Esophagus squamous epithelium (tissue), 5 donors: ENCODE results near the gene IFIT3. TPM values are rescaled to one million over a fixed set of nuclear protein-coding genes. Genes with fewer than 3 reads are reported as not detected.
"Not testable (repeated sequence)": the region's sequence is repeated elsewhere in the genome, so short reads cannot be mapped to it uniquely, and the experiment has no call there.

Experiments used
- DNase-seq: peaks from one replicate; lab custom pipeline; 2025; lab: John Stamatoyannopoulos, UW
- H3K27ac ChIP-seq, 4 donors: fragments of 200-600 bp; sonication (generic); one replicate each; pipeline ENCODE4 v1.5.1; 2016 to 2019; ENCODE audit warnings: mild to moderate bottlenecking in 1 of 4
- H3K27me3 ChIP-seq, 4 donors: fragments of 200-600 bp; sonication (generic); 1 replicate in 3 of 4; 2 replicates in 1 of 4; pipeline versions ENCODE4 v1.5.1 to v1.6.0; 2017 to 2021; ENCODE audit warnings: antibody characterized with exemption in 1 of 4
- H3K36me3 ChIP-seq, 3 donors: fragments of 200-600 bp; sonication (generic); one replicate each; pipeline ENCODE4 v1.5.1; 2016 to 2019
- H3K4me1 ChIP-seq, 3 donors: fragments of 200-600 bp; sonication (generic); one replicate each; pipeline ENCODE4 v1.5.1; 2017 to 2019
- H3K4me3 ChIP-seq, 4 donors: fragments of 200-600 bp; sonication (generic); 1 replicate in 3 of 4; 2 replicates in 1 of 4; pipeline ENCODE4 v1.5.1; 2016 to 2019; ENCODE audit warnings: mild to moderate bottlenecking in 2 of 4, moderate library complexity in 1 of 4
- H3K9me3 ChIP-seq, 3 donors: fragments of 200-600 bp; sonication (generic); one replicate each; pipeline ENCODE4 v1.5.1; 2016 to 2019
- CTCF ChIP-seq, 6 experiments: fragments of 450-650 bp in 4 of 6; fragments of 200-600 bp in 2 of 6; sonication (generic) in 2 of 6; IDR thresholded peaks; one replicate each; pipeline ENCODE4 v1.5.1; 2016 to 2019; ENCODE audit warnings: antibody characterized with exemption in 6 of 6, mild to moderate bottlenecking in 4 of 6, moderate library complexity in 4 of 6
- POLR2A ChIP-seq, 4 donors: fragments of 450-650 bp; IDR thresholded peaks; one replicate each; pipeline ENCODE4 v1.6.1; 2017; ENCODE audit warnings: antibody characterized with exemption in 4 of 4, mild to moderate bottlenecking in 4 of 4, moderate library complexity in 3 of 4
- WGBS, 2 donors: methylation state at CpG; one replicate each; pipeline ENCODE4 v1.1.5; 2018; 5-methylcytosine and 5-hydroxymethylcytosine counted together
- intact Hi-C: fragments of 100-400 bp; cut with DNase I; formaldehyde crosslinking; loops from one replicate; pipeline ENCODE4 v1.15.0; 2022
- total RNA-seq, 4 donors: library from RNA; depleted of rRNA; stranded (reverse); fragments of >200 nt; gene quantifications; one replicate each; pipeline ENCODE4 v1.1.0, GENCODE V29; 2016
- donor health status: DM: yes; HTN: yes; CAD: no.

IFIT3 gene
- total RNA-seq, 4 donors from 2014 or later: 1.0 to 14.6 (median 4.2) TPM

- intact Hi-C loops: no loop called here
- peak overlapping the region in 1 of 4 donors; percentile 85 for H3K27ac ChIP-seq
These were observed 47.3 kb upstream of the IFIT3 start for GRCh38 chr10:89280508-89280907.

GRCh38 chr10:89281606-89282395 is 46.0 kb upstream of the IFIT3 start:
- Histone ChIP-seq H3K4me1 (peaks cover 19 to 75% (median 40%) of the 10 kb centered on the region in 3 donors), H3K27ac (peak overlapping the region in 2 of 4 donors; percentile 45 to 83), H3K27me3 (no peaks in the 10 kb centered on the region), H3K9me3 (no peaks in the 10 kb centered on the region), H3K36me3 (no peaks in the 10 kb centered on the region), H3K4me3 (no peak overlapping the region)
- intact Hi-C loops: no loop called here
- no peak for TF ChIP-seq CTCF (IDR thresholded peaks at IDR 0.05)
- TF ChIP-seq POLR2A (IDR thresholded peaks at IDR 0.05): no peak
- 64 to 66% methylated on average over 3 to 4 of the region's 4 CpGs for WGBS, 2 donors
- no peak for DNase-seq

More at GRCh38 chr10:89280508-89280907, 47.3 kb upstream of the IFIT3 start:
- Histone ChIP-seq H3K4me1 (peaks cover 19 to 83% (median 47%) of the 10 kb centered on the region in 3 donors), H3K9me3 (no peaks in the 10 kb centered on the region), H3K4me3 (no peak overlapping the region), H3K27me3 (no peaks in the 10 kb centered on the region), H3K36me3 (no peaks in the 10 kb centered on the region)
- WGBS, 2 donors: 88 to 89% methylated on average over 3 of the region's 3 CpGs
- no peak for DNase-seq
- no peak for TF ChIP-seq CTCF (IDR thresholded peaks at IDR 0.05)
- no peak for TF ChIP-seq POLR2A (IDR thresholded peaks at IDR 0.05)

DNA sequence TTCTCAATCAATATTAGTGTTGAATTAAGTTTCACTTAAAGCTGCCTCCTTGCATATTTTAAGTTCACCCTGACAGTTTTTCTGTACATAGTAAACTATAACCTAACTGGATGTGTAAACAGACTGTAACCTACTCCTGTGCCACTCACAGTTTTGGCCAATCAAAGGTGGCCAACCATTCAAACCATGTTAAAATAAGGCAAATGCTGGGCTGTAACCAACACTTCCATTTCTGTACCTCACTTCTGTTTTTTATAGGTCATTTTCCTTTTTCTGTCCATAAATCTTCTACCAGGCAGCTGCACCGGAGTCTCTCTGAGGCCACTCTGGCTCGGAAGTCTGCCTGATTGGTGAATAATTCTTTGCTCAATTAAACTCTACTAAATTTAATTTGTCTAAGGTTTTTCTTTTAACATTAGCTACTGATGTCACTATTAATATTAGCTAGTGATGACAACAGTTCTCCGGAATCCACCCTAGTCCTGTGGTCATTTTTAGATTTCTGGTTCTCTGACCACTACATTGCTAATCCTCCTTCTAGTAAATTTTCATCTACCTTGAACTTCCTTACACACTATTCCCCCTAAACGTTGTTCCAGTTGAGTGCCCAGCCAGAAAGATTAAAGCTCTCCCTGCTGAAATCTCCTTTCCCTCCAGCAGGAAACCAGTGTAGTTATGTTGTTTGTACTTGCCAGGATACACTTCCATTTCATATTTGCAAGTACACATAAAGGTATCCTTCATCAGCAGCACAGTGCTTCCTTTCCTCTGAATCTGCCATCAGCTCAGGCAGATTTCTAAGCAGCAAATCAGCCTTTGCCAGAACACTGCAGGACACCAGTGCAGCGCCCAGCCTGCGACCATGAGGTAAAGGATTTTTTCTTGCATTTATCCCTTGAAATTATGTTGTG is 44.5 kb upstream of the IFIT3 start:
- peaks cover 19 to 77% (median 33%) of the 10 kb centered on the region in 3 donors for H3K4me1 ChIP-seq
- H3K36me3 ChIP-seq: no peaks in the 10 kb centered on the region
- DNase-seq: no peak
- intact Hi-C loops: no loop called here
- no peaks in the 10 kb centered on the region for H3K9me3 ChIP-seq
- 27 to 32% methylated on average over 6 of the region's 6 CpGs for WGBS, 2 donors
- peak overlapping the region; percentile 62 to 90 (median 82) for H3K27ac ChIP-seq
- H3K27me3 ChIP-seq: no peaks in the 10 kb centered on the region
- TF ChIP-seq CTCF (IDR thresholded peaks at IDR 0.05): peak in 2 of 6 experiments; percentile 6 to 20
- no peak for TF ChIP-seq POLR2A (IDR thresholded peaks at IDR 0.05)
- H3K4me3 ChIP-seq: peak overlapping the region in 3 of 4 donors; percentile 1 to 51 (median 9)

DNA sequence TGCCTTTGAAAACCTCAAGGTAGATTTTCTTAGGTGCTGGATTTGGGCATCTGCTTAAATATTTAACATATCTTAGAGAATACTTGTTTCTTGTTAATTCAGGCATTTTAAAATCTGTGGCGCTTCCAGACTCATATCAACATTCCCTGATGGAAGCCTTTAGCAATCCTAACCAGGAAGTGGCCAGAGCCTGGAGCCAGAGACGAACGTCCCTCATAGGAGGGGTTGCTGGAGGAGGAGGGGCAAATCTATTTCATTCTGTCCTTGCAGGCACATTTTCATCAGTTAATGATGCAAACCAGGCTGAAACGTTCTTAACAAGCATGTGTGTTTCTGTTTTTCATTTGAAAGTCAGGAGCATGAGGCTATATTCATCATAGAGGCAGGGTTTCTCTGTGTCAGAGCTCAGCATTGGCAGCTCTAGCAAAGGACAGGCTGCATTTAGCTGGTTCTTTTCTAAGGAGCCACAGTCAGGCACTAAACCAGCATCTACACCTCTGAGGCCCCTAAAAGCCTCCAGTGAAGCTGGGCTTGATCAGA is 43.8 kb upstream of the IFIT3 start:
- 5 to 11% methylated on average over 3 to 4 of the region's 4 CpGs for whole genome bisulfite sequencing, 2 donors
- Histone ChIP-seq H3K36me3 (no peaks in the 10 kb centered on the region), H3K4me3 (peak overlapping the region in 3 of 4 donors; percentile 1 to 51 (median 9)), H3K27ac (peak overlapping the region; percentile 62 to 90 (median 82)), H3K27me3 (no peaks in the 10 kb centered on the region), H3K4me1 (peaks cover 19 to 74% (median 27%) of the 10 kb centered on the region in 3 donors), H3K9me3 (no peaks in the 10 kb centered on the region)
- TF ChIP-seq CTCF (IDR thresholded peaks at IDR 0.05): no peak
- TF ChIP-seq POLR2A (IDR thresholded peaks at IDR 0.05): no peak
- no peak for DNase-seq
- intact Hi-C loops: no loop called here

- H3K36me3 ChIP-seq, intact Hi-C loops, H3K9me3 ChIP-seq, H3K27me3 ChIP-seq, H3K4me3 ChIP-seq, DNase-seq: not testable (repeated sequence)
- WGBS, 2 donors: 80 to 89% methylated on average over 6 of the region's 6 CpGs
- H3K27ac ChIP-seq: peak overlapping the region; percentile 62 to 90 (median 82)
- peaks cover 18 to 67% (median 20%) of the 10 kb centered on the region in 3 donors for H3K4me1 ChIP-seq
These were observed 43.1 kb upstream of the IFIT3 start for GRCh38 chr10:89284711-89285110.

DNA sequence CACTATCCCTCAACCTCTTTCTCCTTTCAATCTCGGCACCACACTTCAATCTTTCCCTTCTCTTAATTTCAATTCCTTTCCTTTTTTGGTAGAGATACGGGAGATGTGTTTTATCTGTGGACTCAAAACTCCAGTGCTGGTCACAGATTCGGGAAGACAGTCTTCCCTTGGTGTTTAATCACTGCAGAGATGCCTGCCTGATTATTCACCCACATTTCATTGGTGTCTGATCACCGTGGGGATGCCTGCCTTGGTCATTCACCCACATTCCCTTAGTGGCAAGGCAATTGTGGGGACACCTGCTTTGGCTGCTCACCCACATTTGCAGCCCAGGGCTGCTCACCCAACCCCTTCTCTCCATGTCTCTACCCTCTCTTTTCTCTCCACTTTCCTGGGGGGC is 42.5 kb upstream of the IFIT3 start:
- intact Hi-C loops, H3K4me3 ChIP-seq, H3K9me3 ChIP-seq, H3K36me3 ChIP-seq, DNase-seq, H3K27me3 ChIP-seq: not testable (repeated sequence)
- Histone ChIP-seq H3K27ac (peak overlapping the region in 3 of 4 donors; percentile 9 to 90 (median 17)), H3K4me1 (peaks cover 16 to 61% (median 20%) of the 10 kb centered on the region in 3 donors)
- 71 to 84% methylated on average over 4 of the region's 4 CpGs for WGBS, 2 donors
